OCI-LY3 (cell line): ENCODE results near the gene AMOTL1.

Source experiments
- H2AFZ ChIP-seq: fragments of 200-600, 300-600 bp; shearing (Covaris generic); 2 replicates; pipeline ENCODE4 v1.6.0; 2014; ENCODE audit warnings: antibody characterized with exemption, low read depth, low read length
- H3K27ac ChIP-seq: fragments of 200-600, 300-600 bp; sonication (generic); 2 replicates; pipeline ENCODE4 v1.5.1; 2014; ENCODE audit warnings: mild to moderate bottlenecking, low read length, moderate library complexity, mixed read lengths
- H3K27me3 ChIP-seq: fragments of 200-600, 300-600 bp; sonication (generic); 2 replicates; pipeline ENCODE4 v1.6.1; 2014; ENCODE audit warnings: low read depth, low read length, mixed read lengths
- H3K36me3 ChIP-seq: fragments of 200-600, 300-600 bp; sonication (generic); replicated peaks from 2 replicates; pipeline ENCODE3; 2014; ENCODE audit warnings: low read depth, low read length, mixed read lengths
- H3K4me1 ChIP-seq: fragments of 300-600, 200-600 bp; sonication (generic); 2 replicates; pipeline ENCODE4 v1.6.1; 2014; ENCODE audit warnings: low read length, mixed read lengths
- H3K4me2 ChIP-seq: fragments of 200-600, 300-600 bp; sonication (generic); 2 replicates; pipeline ENCODE4 v1.6.1; 2014; ENCODE audit warnings: low read length, mixed read lengths
- H3K4me3 ChIP-seq: fragments of 300-600, 200-600 bp; sonication (generic); 2 replicates; pipeline ENCODE4 v1.5.1; 2014; ENCODE audit warnings: antibody characterized with exemption, mild to moderate bottlenecking, low read length, moderate library complexity
- H3K79me2 ChIP-seq: fragments of 300-600, 200-600 bp; shearing (Covaris generic); 2 replicates; pipeline ENCODE4 v1.6.1; 2014; ENCODE audit warnings: mild to moderate bottlenecking, low read length, mixed read lengths
- H3K9ac ChIP-seq: fragments of 300-600, 200-600 bp; shearing (Covaris generic); 2 replicates; pipeline ENCODE4 v1.6.0; 2014; ENCODE audit warnings: mild to moderate bottlenecking, low read length, moderate library complexity
- H3K9me3 ChIP-seq: fragments of 200-600, 300-600 bp; shearing (Covaris generic); 2 replicates; pipeline ENCODE4 v1.6.1; 2014; ENCODE audit warnings: low read length, mixed read lengths; ENCODE audit not compliant: insufficient read depth
- H4K20me1 ChIP-seq: fragments of 200-600, 300-600 bp; sonication (generic); 2 replicates; pipeline ENCODE4 v1.6.1; 2016; ENCODE audit warnings: low read length, mixed read lengths; ENCODE audit not compliant: insufficient read depth
- CTCF ChIP-seq: fragments of 200-600, 300-600 bp; sonication (generic); IDR thresholded peaks from 2 replicates; pipeline ENCODE4 v1.5.1; 2014; ENCODE audit warnings: antibody characterized with exemption, low read length, low read depth
- EZH2phosphoT487 ChIP-seq: fragments of 200-600 bp; shearing (Covaris generic); IDR thresholded peaks from 2 replicates; pipeline ENCODE4 v1.6.1; 2018; ENCODE audit warnings: antibody characterized with exemption, mixed run types, low read depth

Gene AMOTL1

GRCh38 chr11:94854770-94855633 is 86.8 kb downstream of the AMOTL1 start:
- Histone ChIP-seq H3K79me2 (no peaks in the 10 kb centered on the region), H3K9ac (no peak overlapping the region), H4K20me1 (peaks cover 4% of the 10 kb centered on the region), H3K27ac (no peak overlapping the region), H3K9me3 (no peaks in the 10 kb centered on the region), H3K27me3 (no peaks in the 10 kb centered on the region), H3K36me3 (peaks cover 46% of the 10 kb centered on the region), H3K4me3 (no peak overlapping the region), H3K4me1 (peaks cover 24% of the 10 kb centered on the region), H2AFZ (no peak overlapping the region), H3K4me2 (no peak overlapping the region)
- TF ChIP-seq CTCF: no peak
- TF ChIP-seq EZH2phosphoT487: no peak

GRCh38 chr11:94855666-94856065 is 87.5 kb downstream of the AMOTL1 start:
- no peak overlapping the region for H2AFZ ChIP-seq
- H3K79me2 ChIP-seq: no peaks in the 10 kb centered on the region
- no peak overlapping the region for H3K4me3 ChIP-seq
- H3K4me2 ChIP-seq: no peak overlapping the region
- H3K36me3 ChIP-seq: peaks cover 47% of the 10 kb centered on the region
- peaks cover 4% of the 10 kb centered on the region for H4K20me1 ChIP-seq
- no peak overlapping the region for H3K27ac ChIP-seq
- no peak for TF ChIP-seq CTCF
- TF ChIP-seq EZH2phosphoT487: no peak
- H3K4me1 ChIP-seq: peaks cover 24% of the 10 kb centered on the region
- no peaks in the 10 kb centered on the region for H3K9me3 ChIP-seq
- H3K27me3 ChIP-seq: no peaks in the 10 kb centered on the region
- no peak overlapping the region for H3K9ac ChIP-seq

- Histone ChIP-seq H3K27ac (no peak overlapping the region), H4K20me1 (peaks cover 4% of the 10 kb centered on the region), H2AFZ (no peak overlapping the region), H3K4me3 (no peak overlapping the region), H3K9me3 (no peaks in the 10 kb centered on the region), H3K9ac (no peak overlapping the region), H3K4me1 (peaks cover 24% of the 10 kb centered on the region), H3K79me2 (no peaks in the 10 kb centered on the region), H3K4me2 (no peak overlapping the region), H3K36me3 (peaks cover 45% of the 10 kb centered on the region), H3K27me3 (no peaks in the 10 kb centered on the region)
- TF ChIP-seq CTCF: no peak
- no peak for TF ChIP-seq EZH2phosphoT487
Measured at GRCh38 chr11:94856443-94856842, 88.3 kb downstream of the AMOTL1 start.

GRCh38 chr11:94857337-94857736 is 89.2 kb downstream of the AMOTL1 start:
- peaks cover 38% of the 10 kb centered on the region for H3K36me3 ChIP-seq
- TF ChIP-seq CTCF: no peak
- no peak for TF ChIP-seq EZH2phosphoT487

More at GRCh38 chr11:94857337-94857736, 89.2 kb downstream of the AMOTL1 start:
- Histone ChIP-seq H4K20me1 (peaks cover 4% of the 10 kb centered on the region), H3K79me2 (no peaks in the 10 kb centered on the region), H3K27ac (peak overlapping the region; percentile 35), H3K9me3 (no peaks in the 10 kb centered on the region), H3K9ac (no peak overlapping the region), H3K4me3 (no peak overlapping the region), H2AFZ (no peak overlapping the region), H3K27me3 (no peaks in the 10 kb centered on the region), H3K4me2 (peak overlapping the region; percentile 47), H3K4me1 (peaks cover 24% of the 10 kb centered on the region)
